PFSK-1 (cell line): ENCODE data around the gene LOXHD1.

Experiments
- FOXP2 ChIP-seq: optimal IDR thresholded peaks from 2 replicates; pipeline ENCODE3; 2011; ENCODE audit warnings: borderline replicate concordance, control low read depth, inconsistent platforms; ENCODE audit not compliant: insufficient read depth; ENCODE audit errors: extremely low read length, extremely low read depth
- POLR2AphosphoS5 ChIP-seq: IDR thresholded peaks from 2 replicates; pipeline ENCODE4 v1.6.1; 2012; ENCODE audit warnings: low read depth, mild to moderate bottlenecking, control low read depth, low read length, moderate library complexity
- REST ChIP-seq, 2 experiments: IDR thresholded peaks; 2 replicates each; pipeline versions ENCODE4 v1.6.1 to v1.8.0; 2011 to 2012; ENCODE audit warnings: low read depth in 2 of 2, low read length in 2 of 2, control low read depth in 1 of 2, inconsistent platforms in 1 of 2, mild to moderate bottlenecking in 1 of 2, moderate library complexity in 1 of 2; ENCODE audit not compliant: insufficient read depth in 1 of 2
- SIN3A ChIP-seq: IDR thresholded peaks from 2 replicates; pipeline ENCODE4 v1.6.1; 2012; ENCODE audit warnings: mild to moderate bottlenecking, low read length, moderate library complexity, borderline replicate concordance; ENCODE audit not compliant: insufficient read depth
- TAF1 ChIP-seq: IDR thresholded peaks from 2 replicates; pipeline ENCODE4 v1.6.1; 2012; ENCODE audit warnings: low read length, control low read depth, borderline replicate concordance; ENCODE audit not compliant: insufficient read depth

LOXHD1 gene

GRCh38 chr18:46497129-46497528 is 159.9 kb downstream of the LOXHD1 start:
- TF ChIP-seq TAF1 (no peak), REST (IDR thresholded peaks at IDR 0.05; ENCODE audit: insufficient read depth in 1 of 2, low read depth in 2 of 2, low read length in 2 of 2) (peak; percentile 95 to 100), SIN3A (no peak)

GRCh38 chr18:46488471-46489213 is 168.4 kb downstream of the LOXHD1 start:
- TF ChIP-seq POLR2AphosphoS5 = no peak
- no peak for TF ChIP-seq REST (IDR thresholded peaks at IDR 0.05; ENCODE audit: insufficient read depth in 1 of 2, low read depth in 2 of 2, low read length in 2 of 2)
- no peak for TF ChIP-seq TAF1
- TF ChIP-seq FOXP2 = no peak
- TF ChIP-seq SIN3A = no peak

GRCh38 chr18:46485675-46486194 is 171.3 kb downstream of the LOXHD1 start:
- TF ChIP-seq POLR2AphosphoS5 (no peak), FOXP2 (no peak), REST (IDR thresholded peaks at IDR 0.05; ENCODE audit: insufficient read depth in 1 of 2, low read depth in 2 of 2, low read length in 2 of 2) (no peak), TAF1 (no peak), SIN3A (no peak)

- TF ChIP-seq POLR2AphosphoS5 (no peak), TAF1 (no peak), REST (IDR thresholded peaks at IDR 0.05; ENCODE audit: insufficient read depth in 1 of 2, low read depth in 2 of 2, low read length in 2 of 2) (no peak), SIN3A (no peak), FOXP2 (no peak)
Measured at GRCh38 chr18:46484971-46485370, 172.0 kb downstream of the LOXHD1 start.
